HL-60 (cell line): ENCODE data around the gene PDCL3.

Experiments
- GABPA ChIP-seq: IDR thresholded peaks from 2 replicates; pipeline ENCODE4 v1.6.1; 2012; ENCODE audit warnings: low read depth
- POLR2AphosphoS5 ChIP-seq: IDR thresholded peaks from 2 replicates; pipeline ENCODE4 v1.6.1; 2012; ENCODE audit warnings: low read depth
- SPI1 ChIP-seq: IDR thresholded peaks from 2 replicates; pipeline ENCODE4 v1.6.1; 2012; ENCODE audit warnings: low read depth, mild to moderate bottlenecking, borderline replicate concordance
- TF ChIP-seq, protein P1 (sequence below): IDR thresholded peaks from one replicate; pipeline ENCODE4 v1.5.1; 2011; ENCODE audit warnings: low read length, control low read depth, inconsistent platforms; ENCODE audit not compliant: insufficient read depth

DNA sequence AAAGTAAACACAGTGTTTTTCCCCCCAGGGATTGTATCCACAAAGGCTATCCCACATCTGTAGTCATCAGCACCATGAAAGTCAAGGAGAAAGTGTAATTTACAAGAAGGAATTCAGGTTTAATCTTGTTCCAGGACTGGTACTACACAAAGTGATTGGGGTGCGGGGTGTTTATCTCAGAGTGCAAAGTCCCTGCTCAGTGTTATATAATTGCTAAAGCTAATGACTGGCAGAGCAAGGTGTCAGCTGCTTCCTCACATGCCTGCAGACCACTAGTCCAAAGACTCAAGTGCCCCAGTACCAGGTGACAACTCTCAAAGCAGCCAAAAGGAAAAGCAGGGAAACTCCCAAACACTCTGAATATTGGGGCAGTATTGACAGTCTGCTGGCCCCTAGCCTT lies 40.4 kb upstream of the PDCL3 start:
- TF ChIP-seq GABPA (no peak), SPI1 (no peak), POLR2AphosphoS5 (no peak)
- TF ChIP-seq, protein P1, sequence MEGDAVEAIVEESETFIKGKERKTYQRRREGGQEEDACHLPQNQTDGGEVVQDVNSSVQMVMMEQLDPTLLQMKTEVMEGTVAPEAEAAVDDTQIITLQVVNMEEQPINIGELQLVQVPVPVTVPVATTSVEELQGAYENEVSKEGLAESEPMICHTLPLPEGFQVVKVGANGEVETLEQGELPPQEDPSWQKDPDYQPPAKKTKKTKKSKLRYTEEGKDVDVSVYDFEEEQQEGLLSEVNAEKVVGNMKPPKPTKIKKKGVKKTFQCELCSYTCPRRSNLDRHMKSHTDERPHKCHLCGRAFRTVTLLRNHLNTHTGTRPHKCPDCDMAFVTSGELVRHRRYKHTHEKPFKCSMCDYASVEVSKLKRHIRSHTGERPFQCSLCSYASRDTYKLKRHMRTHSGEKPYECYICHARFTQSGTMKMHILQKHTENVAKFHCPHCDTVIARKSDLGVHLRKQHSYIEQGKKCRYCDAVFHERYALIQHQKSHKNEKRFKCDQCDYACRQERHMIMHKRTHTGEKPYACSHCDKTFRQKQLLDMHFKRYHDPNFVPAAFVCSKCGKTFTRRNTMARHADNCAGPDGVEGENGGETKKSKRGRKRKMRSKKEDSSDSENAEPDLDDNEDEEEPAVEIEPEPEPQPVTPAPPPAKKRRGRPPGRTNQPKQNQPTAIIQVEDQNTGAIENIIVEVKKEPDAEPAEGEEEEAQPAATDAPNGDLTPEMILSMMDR = no peak
